Endometrial microvascular endothelial cells (primary cell): Measurements from ENCODE around the gene NPAS4. TPM values are rescaled to one million over a fixed set of nuclear protein-coding genes. Genes with fewer than 3 reads are reported as not detected.

Source experiments
- in situ Hi-C: cut with HindIII; loops from 2 replicates; pipeline ENCODE4 v1.10.0; 2017; ENCODE audit warnings: low sequenced_read_pairs, low pct_unique_long_range_greater_than_20kb; ENCODE audit errors: inconsistent ontology term
- total RNA-seq: library from RNA; depleted of rRNA; stranded (reverse); fragments of >200 nt; gene quantifications from one replicate; pipeline ENCODE4 v1.2.3, GENCODE V29; 2015; ENCODE audit errors: inconsistent ontology term

Gene NPAS4
- total RNA-seq, 1 donor from 2014 or later: not detected

DNA sequence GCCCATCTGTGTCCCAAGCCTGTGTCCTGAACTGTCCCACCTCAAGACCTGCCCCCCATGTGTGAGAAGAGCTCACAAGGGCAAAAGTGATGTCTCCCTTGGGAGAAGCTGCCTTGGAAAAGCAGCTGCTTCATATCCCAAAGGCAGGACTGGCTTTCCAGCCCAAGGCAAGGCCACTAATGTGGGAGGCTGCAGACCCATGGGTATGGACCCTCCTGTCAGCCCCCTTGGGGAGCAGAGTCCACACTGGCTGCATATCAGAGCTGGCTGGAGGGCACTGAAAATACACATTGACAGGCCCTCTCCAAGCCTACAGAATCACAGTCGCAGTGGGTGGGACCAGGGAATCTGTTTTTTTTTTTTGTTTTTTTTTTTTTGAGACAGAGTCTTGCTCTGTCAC, 48.6 kb downstream of the NPAS4 start:
- in situ Hi-C loops: no loop called here

DNA sequence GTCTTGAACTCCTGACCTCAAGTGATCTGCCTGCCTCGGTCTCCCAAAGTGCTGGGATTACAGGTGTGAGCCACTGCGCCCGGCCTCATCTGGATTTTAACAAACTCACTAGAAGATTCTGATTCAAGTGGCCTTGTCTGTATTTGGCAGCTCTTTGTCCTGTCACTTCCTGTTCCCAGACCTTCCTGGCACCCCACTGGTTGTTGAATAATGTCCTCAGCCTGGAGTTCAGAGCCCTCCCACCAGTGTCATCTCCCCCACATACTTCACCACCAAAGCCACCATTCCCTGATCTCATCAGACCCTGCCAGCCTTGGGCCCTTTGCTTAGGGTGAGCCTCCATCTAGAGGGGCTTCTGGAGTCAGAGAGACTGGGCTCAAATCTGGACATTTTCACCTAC, 49.2 kb downstream of the NPAS4 start:
- in situ Hi-C loops: no loop called here

DNA sequence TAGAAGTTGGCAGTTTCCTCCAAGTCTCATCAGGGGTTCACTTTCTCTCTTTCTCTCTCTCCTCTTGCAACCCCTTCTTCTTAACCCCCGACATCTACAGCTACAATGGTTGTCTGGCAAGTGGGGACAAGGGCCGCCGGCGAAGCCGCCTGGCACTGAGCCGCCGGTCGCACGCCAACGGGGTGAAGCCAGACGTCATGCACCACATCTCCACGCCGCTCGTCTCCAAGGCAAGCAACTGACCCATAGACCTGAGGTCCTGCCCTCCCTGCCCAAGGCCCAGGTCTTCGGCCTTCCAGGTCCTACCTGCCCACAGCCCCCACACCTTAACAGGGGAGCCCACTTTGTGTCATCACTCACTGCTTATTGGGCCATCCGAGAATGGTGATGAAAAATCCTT, 50.3 kb downstream of the NPAS4 start:
- in situ Hi-C loops: no loop called here

DNA sequence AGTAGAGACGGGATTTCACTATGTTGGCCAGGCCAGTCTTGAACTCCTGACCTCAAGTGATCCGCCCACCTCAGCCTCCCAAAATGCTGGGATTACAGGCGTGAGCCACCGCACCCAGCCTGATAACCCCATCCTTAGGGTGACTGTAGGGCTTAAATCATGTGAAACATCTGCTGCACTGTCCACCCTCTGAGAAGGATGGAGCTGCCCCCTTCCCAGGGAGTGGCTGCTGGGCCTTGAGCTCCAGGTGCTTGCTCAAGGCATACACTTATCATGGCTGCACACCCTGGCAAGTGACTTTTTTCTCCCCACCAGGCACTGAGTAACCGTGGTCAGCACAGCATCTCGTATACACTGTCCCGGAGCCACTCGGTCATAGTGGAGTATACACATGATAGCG, 51.2 kb downstream of the NPAS4 start:
- in situ Hi-C loops: no loop called here

DNA sequence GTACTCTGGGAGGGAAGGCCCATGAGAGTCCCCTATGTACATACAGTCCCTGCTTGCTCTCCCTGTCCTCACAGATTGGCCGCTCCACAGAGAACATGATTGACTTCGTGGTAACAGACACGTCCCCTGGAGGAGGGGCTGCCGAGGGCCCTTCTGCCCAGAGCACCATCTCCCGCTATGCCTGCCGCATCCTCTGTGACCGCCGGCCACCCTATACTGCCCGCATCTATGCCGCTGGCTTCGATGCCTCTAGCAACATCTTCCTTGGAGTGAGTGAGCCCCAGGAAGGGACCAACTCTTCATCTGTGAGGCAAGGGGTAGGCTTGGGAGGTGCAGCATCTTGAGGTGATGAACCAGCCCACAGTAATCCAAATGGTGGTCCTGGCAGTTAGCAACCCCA, 52.3 kb downstream of the NPAS4 start:
- in situ Hi-C loops: no loop called here

DNA sequence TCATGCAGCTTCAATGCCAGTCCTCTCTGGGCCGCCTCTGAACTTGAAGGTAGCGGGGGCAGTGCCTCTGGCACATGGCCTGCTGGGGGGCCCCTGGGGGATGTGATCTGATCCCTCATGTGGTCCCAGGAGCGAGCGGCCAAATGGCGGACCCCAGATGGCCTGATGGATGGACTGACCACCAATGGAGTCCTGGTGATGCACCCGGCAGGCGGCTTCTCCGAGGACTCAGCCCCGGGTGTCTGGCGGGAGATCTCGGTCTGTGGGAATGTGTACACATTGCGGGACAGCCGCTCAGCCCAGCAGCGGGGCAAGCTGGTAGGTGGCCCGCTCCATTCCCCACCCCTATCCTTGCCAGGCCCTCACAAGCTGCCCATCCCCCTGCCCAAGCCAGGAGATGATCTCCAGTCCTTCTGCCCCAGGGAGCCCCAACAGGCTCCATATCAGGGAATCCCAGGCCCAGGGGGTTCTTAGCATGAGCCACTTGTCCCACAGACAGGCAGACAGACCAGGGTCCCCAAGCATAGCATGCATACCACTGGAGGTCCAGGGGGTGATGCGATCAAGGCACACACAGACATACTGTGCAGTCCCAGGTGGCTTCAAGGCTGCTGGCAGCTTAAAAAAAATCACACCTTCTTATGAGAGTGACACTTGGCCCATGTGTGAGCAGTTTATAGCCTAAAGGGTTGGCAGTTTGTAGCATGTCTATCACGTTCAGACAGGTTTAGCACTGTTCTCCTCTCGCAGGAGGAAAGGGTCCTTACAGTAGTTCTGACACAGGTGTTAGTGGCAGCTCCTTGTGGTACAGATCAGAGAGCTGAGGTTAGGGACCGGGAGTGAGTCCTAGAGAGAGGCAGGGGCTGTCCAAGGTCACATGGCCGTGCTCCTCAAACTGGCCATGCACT, 53.0 kb downstream of the NPAS4 start:
- in situ Hi-C loops: no loop called here

DNA sequence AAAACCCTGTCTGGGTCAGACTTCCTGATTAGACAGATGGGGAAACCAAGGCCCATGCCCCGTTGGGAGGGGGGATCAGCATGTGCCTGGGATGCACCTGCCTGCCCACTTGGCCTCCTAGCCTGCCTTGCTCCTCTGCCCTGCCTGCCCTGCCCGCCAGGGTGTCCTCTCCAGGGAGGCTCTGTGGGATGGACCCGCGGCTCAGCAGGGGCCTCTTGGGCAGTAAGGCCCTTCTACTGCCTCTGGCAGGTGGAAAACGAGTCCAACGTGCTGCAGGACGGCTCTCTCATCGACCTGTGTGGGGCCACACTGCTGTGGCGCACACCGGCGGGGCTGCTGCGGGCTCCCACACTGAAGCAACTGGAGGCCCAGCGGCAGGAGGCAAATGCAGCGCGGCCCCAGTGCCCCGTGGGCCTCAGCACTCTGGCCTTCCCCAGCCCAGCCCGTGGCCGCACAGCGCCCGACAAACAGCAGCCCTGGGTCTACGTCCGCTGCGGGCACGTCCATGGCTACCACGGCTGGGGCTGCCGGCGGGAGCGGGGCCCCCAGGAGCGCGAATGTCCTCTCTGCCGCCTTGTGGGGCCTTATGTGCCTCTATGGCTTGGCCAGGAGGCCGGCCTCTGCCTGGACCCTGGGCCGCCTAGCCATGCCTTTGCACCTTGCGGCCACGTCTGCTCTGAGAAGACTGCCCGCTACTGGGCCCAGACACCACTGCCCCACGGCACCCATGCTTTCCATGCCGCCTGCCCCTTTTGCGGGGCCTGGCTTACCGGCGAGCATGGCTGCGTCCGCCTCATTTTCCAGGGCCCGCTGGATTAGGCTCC, 54.7 kb downstream of the NPAS4 start:
- in situ Hi-C loops: no loop called here

Other genes with a start within 250 kb of the NPAS4 start
- gene KLC2, start 163.3 kb upstream of the NPAS4 start, total RNA-seq: 21.6 TPM
- gene RAB1B, start 152.4 kb upstream of the NPAS4 start, total RNA-seq: 190 TPM
- not detected for gene CNIH2, start 142.9 kb upstream of the NPAS4 start, total RNA-seq
- gene YIF1A, start 131.9 kb upstream of the NPAS4 start, total RNA-seq: 171 TPM
- not detected for gene TMEM151A, start 129.1 kb upstream of the NPAS4 start, total RNA-seq
- 2.0 TPM for gene CD248, start 104.0 kb upstream of the NPAS4 start, total RNA-seq
- gene RIN1, start 84.6 kb upstream of the NPAS4 start, total RNA-seq: 15.5 TPM
- gene BRMS1, start 75.9 kb upstream of the NPAS4 start, total RNA-seq: 102 TPM
- 27.8 TPM for gene B4GAT1, start 73.4 kb upstream of the NPAS4 start, total RNA-seq
- gene SLC29A2, start 49.3 kb upstream of the NPAS4 start, total RNA-seq: not detected
- gene MRPL11, start 17.8 kb downstream of the NPAS4 start, total RNA-seq: 77.6 TPM
- 7.9 TPM for gene PELI3, start 45.9 kb downstream of the NPAS4 start, total RNA-seq
- 79.5 TPM for gene DPP3, start 59.4 kb downstream of the NPAS4 start, total RNA-seq
- 26.7 TPM for gene BBS1, start 89.6 kb downstream of the NPAS4 start, total RNA-seq
- 20.6 TPM for gene ZDHHC24, start 125.0 kb downstream of the NPAS4 start, total RNA-seq
- gene ACTN3, start 125.9 kb downstream of the NPAS4 start, total RNA-seq: not detected
- gene CTSF, start 147.6 kb downstream of the NPAS4 start, total RNA-seq: 17.6 TPM
- gene CCDC87, start 172.0 kb downstream of the NPAS4 start, total RNA-seq: 0.19 TPM
- 27.9 TPM for gene CCS, start 172.2 kb downstream of the NPAS4 start, total RNA-seq
- 74.4 TPM for gene RBM14, start 195.6 kb downstream of the NPAS4 start, total RNA-seq
- 135 TPM for gene RBM4, start 217.7 kb downstream of the NPAS4 start, total RNA-seq